Measurements from ENCODE around the gene SLC15A2. TPM values are rescaled to one million over a fixed set of nuclear protein-coding genes. Genes with fewer than 3 reads are reported as not detected.

The SLC15A2 gene
- total RNA-seq, 1 donor from 2014 or later: 0.40 TPM

DNA sequence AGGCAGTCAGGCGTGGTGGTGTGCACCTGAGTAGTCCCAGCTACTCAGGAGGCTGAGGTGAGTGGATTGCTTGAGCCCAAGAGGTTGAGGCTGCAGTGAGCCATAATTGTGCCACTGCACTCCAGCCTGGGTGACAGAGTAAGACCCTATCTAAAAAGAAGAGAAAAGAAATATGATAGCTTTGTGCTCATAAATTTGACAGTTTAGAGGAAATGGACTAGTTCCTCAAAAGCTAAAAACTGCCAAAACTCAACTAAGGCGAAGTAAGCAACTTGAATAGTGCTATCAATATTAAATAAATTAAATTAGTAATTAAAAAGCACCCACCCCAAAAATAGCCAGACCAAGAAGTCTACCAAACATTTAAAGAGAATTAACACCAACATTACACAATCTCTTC is 24.5 kb upstream of the SLC15A2 start:
- TF ChIP-seq, protein P1, sequence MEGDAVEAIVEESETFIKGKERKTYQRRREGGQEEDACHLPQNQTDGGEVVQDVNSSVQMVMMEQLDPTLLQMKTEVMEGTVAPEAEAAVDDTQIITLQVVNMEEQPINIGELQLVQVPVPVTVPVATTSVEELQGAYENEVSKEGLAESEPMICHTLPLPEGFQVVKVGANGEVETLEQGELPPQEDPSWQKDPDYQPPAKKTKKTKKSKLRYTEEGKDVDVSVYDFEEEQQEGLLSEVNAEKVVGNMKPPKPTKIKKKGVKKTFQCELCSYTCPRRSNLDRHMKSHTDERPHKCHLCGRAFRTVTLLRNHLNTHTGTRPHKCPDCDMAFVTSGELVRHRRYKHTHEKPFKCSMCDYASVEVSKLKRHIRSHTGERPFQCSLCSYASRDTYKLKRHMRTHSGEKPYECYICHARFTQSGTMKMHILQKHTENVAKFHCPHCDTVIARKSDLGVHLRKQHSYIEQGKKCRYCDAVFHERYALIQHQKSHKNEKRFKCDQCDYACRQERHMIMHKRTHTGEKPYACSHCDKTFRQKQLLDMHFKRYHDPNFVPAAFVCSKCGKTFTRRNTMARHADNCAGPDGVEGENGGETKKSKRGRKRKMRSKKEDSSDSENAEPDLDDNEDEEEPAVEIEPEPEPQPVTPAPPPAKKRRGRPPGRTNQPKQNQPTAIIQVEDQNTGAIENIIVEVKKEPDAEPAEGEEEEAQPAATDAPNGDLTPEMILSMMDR (conservative IDR thresholded peaks at IDR 0.05; ENCODE audit: low read depth, low read length): no peak
- DNase-seq (ENCODE audit: low read depth): no peak
- H3K4me3 ChIP-seq (ENCODE audit: low read depth, low read length): no peak overlapping the region

DNA sequence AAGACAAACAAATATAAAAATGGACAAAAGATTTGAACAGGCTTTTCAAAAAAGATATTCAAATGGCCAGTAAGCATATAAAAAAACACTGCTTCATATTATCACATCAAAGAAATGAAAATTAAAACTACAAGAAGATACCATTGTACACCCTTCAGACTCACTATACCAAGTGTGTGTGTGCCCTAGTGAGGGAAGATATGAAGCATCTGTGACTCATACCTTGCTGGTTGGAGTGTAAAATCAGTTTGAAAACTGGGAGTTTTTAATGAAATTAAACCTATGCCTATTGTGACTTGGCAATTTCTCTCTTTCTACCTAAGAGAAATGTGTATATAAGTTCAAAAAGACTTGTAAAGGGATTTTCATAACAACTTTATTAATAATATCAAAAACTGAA is 23.5 kb upstream of the SLC15A2 start:
- TF ChIP-seq, protein P1 (conservative IDR thresholded peaks at IDR 0.05; ENCODE audit: low read depth, low read length): no peak
- DNase-seq (ENCODE audit: low read depth): no peak
- no peak overlapping the region for H3K4me3 ChIP-seq (ENCODE audit: low read depth, low read length)

DNA sequence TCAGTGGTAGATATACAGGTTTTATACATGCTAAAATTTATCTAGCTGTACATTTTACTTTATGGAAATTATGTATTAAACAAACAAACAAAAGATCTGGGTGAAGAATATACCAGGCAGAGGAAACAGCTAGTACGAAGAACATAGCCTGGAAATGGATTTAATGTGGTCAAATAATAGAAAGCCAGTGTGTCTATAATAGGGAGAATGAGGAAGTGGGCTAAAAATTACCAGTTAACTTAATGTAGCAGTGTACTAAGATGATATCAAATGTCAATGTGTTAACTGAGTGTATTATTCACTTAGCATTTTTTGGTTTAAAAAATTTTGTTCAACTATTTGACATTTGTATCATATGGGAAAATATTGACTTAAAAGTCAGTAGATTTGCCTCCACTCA is 22.8 kb upstream of the SLC15A2 start:
- no peak for DNase-seq (ENCODE audit: low read depth)
- TF ChIP-seq, protein P1 (conservative IDR thresholded peaks at IDR 0.05; ENCODE audit: low read depth, low read length): no peak
- H3K4me3 ChIP-seq (ENCODE audit: low read depth, low read length): no peak overlapping the region

DNA sequence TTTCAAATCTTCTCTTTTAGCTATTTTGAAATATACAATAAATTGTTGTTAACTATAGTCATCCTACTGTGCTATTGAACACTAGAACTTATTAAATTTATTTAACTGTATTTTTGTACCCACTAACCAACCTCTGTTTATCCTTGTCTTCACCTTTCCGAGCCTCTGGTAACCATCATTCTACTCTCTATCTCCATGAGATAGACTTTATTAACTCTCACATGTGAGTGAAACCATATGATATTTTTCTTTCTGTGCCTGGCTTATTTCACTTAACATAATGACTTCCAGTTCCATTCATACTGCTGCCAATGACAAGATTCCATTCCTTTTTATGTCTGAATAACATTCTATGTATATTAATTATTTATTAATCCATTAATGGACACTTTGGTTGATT is 15.8 kb upstream of the SLC15A2 start:
- TF ChIP-seq, protein P1 (conservative IDR thresholded peaks at IDR 0.05; ENCODE audit: low read depth, low read length): no peak

GRCh38 chr3:121883507-121883906 is 10.7 kb upstream of the SLC15A2 start:
- TF ChIP-seq, protein P1 (conservative IDR thresholded peaks at IDR 0.05; ENCODE audit: low read depth, low read length): peak; percentile 53
- H3K4me3 ChIP-seq (ENCODE audit: low read depth, low read length): no peak overlapping the region
- DNase-seq (ENCODE audit: low read depth): no peak

More for the DNA sequence above, 15.8 kb upstream of the SLC15A2 start:
- DNase-seq (ENCODE audit: low read depth): no peak
- no peak overlapping the region for H3K4me3 ChIP-seq (ENCODE audit: low read depth, low read length)

DNA sequence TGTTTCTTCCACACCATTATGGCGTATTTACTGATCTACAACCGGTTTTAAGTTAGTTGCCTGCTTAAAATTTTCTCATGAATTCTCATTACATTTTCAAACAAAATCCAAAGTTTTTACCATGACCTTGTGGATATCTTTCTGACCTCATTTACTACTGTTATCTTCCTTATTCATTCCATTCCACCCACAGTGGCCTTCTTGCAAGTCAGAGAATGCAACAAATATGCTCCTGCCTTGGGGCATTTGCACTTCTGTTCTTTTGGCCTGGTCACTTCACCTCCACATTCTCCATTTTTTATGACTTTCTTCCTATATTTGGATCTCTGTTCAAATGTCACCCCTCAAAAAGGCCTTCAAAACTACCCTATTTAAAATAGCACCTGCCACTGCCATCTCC is 8.8 kb upstream of the SLC15A2 start:
- no peak overlapping the region for H3K4me3 ChIP-seq (ENCODE audit: low read depth, low read length)
- TF ChIP-seq, protein P1 (conservative IDR thresholded peaks at IDR 0.05; ENCODE audit: low read depth, low read length): no peak
- DNase-seq (ENCODE audit: low read depth): no peak

GRCh38 chr3:121895121-121895520 is 920 bp downstream of the SLC15A2 start:
- TF ChIP-seq, protein P1 (conservative IDR thresholded peaks at IDR 0.05; ENCODE audit: low read depth, low read length): no peak
- DNase-seq (ENCODE audit: low read depth): no peak
- no peak overlapping the region for H3K4me3 ChIP-seq (ENCODE audit: low read depth, low read length)

Data from epithelial cell of proximal tubule (primary cell).